Measurements from ENCODE around the gene EBF4.

The EBF4 gene

DNA sequence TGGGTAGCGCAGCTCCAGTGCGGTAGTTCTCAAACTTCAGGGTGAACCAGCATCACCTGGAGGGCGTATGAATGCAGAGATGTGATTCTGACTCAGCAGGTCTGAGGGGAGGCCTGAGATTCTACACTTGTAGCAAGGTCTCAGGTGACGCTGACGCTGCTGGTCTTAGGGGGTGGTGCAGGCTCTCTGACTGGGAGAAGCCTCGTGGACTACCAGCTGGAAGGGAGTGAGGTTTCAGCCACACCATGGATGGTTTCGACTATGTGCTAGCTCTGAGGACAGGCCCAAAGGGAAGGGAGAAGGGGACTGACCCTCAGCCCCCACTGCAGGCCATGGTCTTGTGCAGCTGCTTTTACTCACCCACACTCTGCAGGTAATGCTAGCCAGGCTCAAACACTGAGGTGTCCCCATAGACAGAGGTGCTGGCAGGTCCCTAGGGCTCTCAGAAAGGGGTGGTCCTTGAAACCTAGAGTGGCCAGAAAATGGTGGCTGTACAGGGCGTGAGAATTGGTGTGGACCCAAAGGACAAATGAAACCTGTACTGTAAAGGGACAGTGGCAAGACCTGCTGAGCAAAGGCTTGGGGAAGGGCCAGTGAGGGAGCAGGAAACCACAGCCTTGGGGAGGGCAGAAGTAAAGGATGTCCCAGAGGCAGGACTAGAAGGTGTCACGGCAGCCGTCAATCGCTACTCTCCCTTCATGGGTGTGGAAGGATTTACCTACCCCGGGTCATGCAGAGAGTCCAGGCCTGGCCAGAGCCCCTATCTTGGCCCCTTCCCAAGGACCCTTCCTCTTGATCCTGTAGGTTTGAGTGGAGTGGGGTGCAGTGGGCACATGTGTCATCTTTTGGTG is 52.7 kb downstream of the EBF4 start:
- DNase-seq, result no peak

DNA sequence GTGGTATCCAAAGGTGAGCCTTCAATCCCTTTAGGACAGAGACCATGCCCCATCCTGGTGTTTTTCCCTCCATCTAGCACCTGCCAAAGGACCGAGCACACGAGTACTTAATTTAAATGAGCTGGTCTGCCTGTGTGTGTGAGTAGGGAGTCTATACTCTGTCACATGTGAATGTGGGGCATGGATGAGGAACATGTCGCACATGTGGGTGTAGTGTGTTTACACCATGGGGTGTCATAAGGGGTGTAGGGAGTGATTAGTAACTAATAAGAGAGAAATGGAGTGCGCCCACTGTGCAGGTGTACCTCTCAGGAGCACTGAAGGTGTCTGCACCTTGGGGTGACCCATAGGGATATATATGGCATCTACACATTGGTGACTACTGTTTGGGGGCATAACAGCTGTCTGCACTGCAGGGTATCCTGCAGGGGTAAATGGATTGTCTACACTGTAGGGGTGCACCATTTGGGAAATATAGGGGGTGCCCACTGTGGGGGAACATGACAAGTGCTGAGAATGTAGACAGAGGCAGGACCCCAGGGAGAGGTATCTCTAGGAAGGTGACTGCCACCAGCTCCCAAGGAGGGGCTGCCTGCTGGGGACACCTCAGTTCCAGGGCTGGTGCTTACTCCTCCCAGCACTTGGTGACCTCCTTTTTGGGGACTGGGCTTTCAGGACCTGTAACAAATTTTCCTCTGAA is 53.5 kb downstream of the EBF4 start:
- DNase-seq, result no peak

DNA sequence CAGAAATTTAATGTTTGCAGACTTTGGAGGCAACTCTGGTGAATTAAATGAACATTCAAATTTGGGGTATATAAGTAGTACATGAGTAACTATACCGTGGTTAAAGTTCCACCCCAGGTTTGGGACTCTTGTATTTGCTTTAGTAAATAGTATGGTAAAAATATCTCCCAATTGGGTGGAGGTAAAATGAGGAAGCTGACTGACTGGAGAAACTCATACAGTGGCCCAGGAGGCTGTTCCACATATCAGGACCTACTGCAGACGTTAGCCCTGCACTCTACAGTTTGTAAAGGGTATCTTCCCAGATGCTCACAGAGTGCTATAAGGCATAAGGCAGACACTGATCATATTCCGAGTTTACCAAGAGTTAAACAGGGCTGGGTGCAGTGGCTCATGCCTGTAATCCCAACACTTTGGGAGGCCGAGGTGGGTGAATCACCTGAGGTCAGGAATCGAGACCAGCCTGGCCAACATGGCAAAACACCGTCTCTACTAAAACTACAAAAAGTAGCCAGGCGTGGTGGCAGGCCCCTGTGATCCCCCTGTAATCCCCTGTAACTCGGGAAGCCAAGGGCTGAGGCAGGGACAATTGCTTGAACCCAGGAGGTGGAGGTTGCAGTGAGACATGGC is 54.2 kb downstream of the EBF4 start:
- DNase-seq, result peak; percentile 8

DNA sequence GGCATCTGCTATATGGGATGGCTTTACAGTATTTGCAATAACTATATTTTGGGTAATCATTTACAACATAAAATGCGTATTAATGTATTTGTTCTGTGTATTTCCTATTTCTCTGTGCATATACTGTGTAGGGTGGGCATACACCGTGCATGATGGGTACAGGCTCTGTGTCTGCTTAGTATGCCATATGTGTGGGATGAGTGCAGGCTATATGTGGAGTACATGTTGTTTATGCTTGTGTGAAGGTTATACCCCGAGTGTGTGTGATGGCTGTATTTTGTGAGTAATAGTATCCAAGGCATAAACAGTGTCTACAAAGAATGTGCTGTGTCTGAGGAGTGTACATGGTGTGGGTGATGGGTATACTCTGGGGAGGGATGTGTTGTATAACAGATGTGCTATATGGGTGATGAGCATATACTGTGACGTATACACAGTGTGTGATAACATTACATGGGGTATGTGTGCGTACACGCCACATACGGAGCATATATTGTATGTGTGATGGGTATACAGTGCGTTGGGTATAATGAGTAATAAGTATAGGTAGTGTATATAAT is 55.2 kb downstream of the EBF4 start:
- no peak for DNase-seq

DNA sequence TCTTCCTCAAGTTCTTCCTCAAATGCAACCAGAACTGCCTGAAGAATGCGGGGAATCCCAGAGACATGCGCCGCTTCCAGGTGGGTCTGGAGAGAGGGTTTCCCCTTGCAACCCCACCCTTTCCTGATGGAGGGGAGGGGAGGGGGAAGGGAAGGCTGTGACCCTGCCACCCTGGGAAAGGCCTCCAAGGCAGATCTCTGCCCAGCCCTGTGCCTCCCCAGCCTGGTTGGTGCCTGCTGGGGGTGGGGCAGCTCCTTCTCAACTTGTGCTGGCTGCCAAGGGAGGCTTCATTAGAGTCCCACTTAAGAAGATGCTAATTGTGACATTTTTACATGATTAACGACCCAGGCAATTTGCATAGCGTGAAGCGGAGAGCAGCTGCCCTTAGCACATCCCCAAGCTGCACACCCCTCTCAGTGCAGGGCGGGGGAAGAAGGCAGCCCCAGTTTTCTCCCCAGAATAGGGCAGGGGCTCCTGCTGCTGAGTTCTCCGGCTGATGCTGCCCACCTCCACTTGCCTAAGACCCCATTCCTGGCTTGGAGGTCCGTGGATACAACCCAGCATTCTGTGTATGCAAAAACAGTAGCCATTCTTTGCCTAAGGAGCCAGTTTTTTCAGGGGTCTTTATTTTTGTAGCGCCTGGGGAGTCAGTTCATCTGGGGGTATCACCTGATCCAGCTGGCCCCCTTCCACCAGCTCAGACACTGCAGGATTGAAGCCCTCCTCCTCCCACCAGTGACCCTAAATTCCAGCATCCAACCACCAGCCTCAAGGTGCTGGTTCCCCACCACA is 56.2 kb downstream of the EBF4 start:
- no peak for DNase-seq

DNA sequence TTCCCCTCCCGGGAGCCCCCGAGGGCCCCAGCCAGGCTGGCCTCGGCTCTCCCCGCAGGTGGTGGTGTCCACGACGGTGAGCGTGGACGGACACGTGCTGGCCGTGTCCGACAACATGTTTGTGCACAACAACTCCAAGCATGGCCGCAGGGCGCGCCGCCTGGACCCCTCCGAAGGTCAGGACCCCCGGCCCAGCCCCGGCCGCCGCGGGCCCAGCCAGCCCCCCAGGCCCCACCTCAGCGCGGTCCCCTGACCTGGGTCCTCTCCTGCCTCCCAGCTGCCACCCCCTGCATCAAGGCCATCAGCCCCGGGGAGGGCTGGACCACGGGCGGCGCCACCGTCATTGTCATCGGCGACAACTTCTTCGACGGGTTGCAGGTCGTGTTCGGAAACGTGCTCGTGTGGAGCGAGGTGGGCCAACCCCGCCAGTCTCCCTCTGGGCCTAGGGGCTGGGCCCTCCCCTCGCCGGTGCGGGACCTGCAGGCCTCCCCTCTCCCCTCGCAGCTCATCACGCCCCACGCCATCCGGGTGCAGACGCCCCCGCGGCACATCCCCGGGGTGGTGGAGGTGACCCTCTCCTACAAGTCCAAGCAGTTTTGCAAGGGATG is 56.9 kb downstream of the EBF4 start:
- DNase-seq, result no peak

DNA sequence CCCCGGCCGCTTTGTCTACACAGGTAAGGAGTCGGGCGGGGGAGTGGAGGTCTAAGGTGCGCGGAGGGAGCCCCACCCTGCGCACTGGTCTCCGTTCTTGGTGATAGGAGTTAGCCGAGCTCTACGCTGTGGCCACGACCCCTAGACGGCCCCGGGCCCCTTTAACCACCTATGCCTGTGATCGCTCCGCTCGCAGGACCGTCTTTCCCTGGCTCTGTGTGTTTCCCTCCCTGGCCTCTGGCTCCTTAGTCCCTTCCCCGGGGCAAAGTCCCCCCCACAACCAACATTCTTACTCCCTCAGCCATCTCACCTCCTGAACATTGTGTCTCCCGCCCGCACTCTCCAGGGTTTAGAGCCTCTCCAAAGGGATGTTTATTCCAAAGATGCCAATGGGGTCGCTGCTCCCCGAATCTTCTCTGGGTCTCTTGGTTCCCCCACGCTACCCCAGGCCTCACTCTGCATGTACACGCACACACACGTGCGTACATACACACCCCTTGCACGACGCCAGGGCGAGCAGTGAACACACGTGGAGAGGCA is 57.4 kb downstream of the EBF4 start:
- DNase-seq, result no peak

DNA sequence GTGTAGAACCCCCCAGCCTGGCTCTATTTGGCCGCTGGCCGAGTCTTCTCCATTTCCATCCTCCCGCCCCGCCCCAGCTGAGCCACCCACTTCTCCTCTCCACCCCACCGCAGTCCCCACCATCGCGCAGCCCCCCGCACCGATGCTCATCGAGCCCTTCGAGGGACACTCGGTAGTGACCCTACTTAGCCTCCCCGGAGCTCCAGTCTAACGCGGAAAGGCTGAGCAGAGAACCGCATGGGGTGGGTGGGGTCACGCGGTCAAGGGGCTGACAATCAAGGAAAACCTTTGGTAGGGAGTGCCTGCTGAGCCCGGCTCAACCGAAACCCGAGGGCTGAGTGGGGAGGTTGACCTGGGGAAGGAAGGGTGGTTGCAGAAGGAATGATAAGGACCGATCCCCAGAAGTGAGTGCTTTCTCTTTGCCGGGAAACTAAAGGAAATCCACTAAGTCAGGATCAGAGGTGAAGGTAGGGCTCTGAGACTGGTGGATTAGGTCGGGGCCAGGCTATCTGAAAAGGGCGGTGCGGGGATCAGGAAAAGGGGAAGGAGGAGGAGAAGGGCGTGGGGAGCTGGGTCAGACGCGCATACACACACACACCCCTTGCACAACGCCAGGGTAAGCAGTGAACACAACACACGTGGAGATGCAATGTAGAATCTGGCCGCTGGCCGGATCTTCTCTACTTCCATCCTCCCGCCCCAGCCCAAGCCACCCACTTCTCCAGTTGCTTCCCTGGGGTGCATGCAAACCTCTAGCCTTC is 58.1 kb downstream of the EBF4 start:
- no peak for DNase-seq

DNA sequence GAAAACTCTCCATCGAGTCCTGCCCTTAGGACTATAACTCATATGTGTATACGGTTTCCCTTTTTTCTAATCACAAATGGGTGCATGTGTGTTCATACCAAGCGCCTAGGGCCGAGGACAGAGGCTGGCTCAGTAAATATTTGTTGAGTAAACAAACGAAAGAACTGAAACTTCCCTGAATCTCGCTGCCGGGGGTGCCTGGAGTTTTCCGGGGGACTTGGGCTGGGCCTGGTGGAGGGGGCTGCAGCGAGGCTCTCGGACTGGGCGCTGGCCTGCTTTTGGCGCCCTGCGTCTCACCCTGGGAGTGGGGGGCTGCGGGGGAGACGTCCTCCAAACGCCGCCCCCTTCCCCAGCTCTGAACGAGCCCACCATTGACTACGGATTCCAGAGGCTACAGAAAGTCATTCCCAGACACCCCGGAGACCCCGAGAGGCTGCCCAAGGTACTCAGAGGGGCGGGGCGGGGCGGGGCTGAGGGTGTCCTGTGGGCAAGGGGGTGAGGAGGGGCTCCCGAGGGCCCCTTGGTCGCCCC is 58.8 kb downstream of the EBF4 start:
- no peak for DNase-seq

DNA sequence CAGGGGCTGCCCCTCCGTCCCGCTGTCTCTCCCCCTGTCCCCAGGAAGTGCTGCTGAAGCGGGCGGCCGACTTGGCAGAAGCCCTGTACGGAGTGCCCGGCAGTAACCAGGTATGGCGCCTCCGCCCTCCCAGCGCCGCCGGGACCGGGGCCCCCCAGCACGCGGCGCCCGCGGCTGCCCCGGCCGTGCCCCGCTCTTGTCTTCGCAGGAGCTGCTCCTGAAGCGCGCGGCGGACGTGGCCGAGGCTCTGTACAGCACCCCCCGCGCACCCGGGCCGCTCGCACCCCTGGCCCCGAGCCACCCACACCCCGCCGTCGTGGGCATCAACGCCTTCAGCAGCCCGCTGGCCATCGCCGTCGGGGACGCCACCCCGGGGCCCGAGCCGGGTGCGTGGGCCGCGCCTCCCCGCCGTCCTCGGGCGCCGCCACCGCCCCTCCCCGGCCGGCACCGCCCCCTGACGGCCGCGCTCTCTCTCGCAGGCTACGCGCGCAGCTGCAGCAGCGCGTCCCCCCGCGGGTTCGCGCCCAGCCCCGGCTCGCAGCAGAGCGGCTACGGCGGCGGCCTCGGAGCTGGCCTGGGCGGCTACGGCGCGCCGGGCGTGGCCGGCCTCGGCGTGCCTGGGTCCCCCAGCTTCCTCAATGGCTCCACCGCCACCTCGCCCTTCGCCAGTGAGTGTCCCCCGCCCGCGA is 59.4 kb downstream of the EBF4 start:
- no peak for DNase-seq

DNA sequence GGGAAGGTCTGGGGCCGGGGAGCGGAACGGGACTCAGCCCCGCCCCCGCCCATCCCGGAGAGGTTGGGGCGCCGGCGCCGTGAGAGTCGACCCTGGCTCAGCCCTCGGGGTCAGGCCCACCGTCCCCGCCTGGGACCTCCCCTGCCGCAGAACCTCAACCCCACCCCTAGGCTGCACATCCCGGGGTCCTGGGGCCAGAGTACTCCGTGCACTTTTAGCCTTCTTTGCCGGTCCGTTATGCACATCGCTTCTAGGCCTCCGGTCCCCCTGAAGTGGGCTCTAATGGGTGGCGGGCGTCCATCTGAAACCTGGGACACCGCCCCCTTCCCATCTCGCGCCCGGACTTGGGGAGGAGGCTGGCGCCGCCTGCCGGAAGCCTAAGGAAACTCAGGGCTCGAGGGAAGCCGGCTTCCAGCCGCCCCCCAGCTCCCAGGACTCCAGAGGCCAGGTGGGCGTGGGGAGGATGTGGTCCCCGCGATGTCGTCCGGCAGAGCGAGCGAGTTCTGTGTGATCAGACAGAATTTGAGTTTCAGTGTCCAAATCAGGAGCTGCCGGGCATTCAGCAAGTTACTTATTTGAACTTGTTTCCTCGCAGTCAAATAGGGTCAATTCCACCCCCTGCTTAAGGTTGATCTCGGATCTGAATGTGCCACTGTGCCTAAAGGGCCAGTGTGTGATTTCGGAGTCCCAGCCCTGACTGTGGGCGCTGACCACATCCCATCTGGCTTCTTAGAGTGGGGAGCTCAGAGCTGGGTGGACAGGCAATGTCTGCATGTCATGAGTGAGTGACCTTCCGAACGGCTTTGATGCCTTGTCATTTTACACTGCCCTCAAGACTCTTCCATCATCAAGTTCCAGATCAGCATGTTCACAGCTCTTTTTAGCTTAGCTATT is 60.2 kb downstream of the EBF4 start:
- no peak for DNase-seq

DNA sequence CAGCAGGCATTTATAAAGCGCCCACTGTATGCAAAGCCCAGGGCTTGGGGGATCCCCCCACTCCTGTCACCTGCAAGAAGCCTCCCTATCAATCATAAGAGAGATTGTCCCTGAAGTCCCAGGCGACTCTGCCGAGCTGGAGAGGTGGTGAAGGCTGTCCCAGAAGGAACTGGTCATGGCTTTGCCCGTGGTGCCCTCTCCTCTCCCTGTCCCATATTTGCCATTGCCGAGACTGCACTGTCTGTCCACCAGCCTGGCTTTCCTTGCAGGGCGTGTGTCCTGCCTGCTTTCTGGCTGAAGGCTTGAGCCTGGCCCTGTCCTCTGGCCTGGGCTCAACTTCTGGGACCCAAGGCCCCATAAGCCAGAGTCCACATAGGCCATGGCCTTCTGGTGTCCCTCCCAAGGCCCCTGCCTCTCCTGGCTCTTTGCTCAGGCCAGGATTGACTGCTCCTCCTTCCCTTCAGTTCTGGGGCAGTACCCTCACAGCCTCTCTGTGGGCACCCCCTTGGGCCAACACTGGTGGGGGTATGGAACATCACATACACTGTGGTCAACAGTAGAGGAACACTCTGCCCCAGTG is 61.0 kb downstream of the EBF4 start:
- no peak for DNase-seq

DNA sequence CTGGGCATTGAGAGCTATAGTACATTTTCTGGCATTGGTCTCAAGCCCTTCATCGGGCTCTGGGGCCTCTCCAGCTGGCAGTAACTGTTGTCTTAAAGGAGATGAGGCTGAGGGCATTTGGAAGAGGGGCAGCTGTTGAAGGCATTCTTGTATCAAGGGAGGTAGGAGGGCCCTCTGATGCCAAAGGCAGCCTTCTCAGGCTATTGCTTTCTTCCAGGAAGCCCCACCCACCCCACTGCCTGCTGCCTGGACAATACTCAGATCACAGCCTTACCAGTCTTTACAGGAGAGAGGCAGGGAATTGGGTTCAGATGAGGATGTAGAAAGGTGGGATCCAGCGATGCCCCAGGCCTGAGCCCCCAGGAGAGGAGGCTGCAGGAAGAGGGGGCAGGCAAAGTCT is 61.8 kb downstream of the EBF4 start:
- no peak for DNase-seq

DNA sequence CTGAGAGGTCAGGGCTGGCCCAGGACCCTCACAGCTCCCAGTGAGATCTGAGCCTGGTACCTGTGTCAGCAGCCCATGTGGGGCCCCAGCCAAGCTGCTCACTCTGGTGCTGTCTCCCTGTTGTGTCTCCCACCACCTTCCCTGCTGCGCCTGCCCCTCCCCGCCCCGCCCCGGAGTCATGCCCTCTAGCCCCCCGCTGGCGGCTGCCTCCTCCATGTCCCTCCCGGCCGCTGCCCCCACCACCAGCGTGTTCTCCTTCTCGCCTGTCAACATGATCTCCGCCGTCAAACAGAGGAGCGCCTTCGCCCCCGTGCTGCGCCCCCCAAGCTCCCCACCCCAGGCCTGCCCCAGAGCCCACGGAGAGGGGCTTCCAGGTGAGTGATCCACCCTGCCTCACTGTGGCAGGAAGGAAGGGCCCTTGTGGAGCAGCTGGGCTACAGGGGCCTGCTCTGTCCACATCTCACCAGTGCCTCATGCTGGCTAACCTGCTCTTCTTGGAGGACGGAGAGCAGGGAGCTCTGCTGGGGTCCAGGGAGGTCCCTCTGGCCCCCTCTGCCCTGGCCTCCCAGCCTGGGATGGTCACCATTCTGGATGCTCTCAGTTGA is 63.0 kb downstream of the EBF4 start:
- DNase-seq, result no peak

DNA sequence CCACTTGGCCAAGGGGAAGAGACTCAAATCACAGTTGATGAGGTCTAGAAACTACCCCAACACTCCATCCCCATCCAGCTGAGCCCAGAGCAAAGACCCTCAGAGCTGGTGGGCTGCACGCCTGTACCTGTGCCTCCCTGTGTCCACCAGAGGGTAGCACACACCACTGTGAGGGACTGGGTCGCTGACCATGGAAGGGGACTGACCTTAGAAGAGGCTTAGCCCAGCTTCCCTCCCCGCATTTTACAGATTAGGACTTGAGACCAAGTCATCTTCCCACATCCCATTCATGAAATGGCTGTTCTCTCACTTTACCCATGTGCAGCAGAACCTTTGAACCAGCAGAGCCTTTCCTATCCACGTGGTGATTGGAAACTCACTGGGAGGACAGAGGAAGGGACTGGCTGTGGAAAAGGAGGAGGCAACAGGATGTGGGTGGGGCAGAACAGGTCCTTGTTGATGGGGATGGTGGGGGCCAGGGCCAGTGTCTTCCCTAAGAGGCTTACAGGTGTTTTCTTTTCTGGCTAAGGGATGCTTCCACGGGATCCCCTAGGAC is 63.6 kb downstream of the EBF4 start:
- no peak for DNase-seq

DNA sequence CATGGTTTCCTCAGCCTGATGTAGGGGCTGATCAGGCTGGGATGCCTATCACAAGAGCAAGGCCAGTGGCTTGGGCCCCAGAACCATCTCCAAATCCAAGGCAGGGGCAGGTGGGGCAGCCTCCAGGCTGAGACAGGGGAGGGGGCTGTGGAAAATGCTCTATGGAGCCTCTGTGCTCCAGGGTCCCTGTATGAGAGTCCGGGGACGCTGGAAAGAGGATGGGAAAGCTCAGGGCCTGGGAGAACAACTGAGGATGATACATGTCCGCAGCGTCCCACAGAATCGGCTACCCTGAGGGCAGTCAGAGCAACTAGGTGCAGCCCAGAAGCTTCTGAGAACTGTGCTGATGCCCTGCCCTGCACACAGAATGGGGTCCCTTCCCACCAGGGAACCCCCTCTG is 64.4 kb downstream of the EBF4 start:
- no peak for DNase-seq

DNA sequence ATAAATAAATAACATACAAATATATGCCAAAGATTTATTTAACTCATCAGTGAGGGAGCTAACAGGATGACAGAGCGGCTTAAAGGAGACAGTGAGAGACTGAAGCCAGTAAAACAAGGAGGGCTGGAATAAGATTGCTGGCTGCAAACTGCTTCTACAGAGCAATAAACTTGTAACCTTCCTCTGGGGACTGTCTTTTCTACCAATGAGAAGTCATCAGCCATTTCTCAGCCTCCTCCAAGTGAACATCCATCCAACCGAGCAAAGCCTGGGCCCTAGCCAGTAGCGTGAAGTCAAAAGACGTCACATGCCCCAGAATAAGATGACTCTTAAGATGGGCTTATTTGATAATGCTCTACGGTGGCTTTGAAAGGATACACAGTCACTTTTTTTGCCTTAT is 65.4 kb downstream of the EBF4 start:
- no peak for DNase-seq

DNA sequence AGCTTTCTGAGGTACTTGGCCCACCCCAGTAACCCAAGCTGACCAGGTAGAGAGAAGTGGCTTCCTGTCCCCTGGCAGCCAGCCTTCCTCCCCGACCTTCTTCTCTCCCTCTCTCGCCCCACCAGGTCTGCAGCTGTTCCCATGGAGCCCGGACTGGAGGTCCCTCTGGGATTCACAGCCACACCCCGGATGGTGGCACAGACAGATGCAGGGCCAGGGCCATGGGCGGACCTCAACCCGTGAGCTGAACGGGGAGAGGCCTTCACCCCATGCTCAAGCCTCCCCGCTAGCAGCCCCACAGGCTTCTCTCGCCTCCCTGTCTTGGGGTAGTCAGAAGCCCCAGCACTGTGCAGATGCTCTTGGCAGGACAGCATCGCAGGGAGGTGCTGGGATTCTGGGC is 66.6 kb downstream of the EBF4 start:
- DNase-seq, result no peak

Measured in GDM1 (cell line).